PC-9 (cell line): ENCODE results near the gene PROC. TPM values are rescaled to one million over a fixed set of nuclear protein-coding genes. Genes with fewer than 3 reads are reported as not detected.
"Not testable (repeated sequence)": the region's sequence is repeated elsewhere in the genome, so short reads cannot be mapped to it uniquely, and the experiment has no call there.

ENCODE experiments used
- BruUV-seq: library from RNA; stranded (reverse); fragments of 400-500 nt; replicated peaks from 2 replicates; lab custom pipeline; 2021; lab: Mats Ljungman, UMichigan
- CTCF ChIA-PET: fragments of 300-600 bp; sonication (Branson Sonifier 250); formaldehyde crosslinking; loops from one replicate; lab custom pipeline; 2022; ENCODE audit warnings: antibody characterized with exemption; lab: Charles Lee
- POLR2A ChIA-PET: fragments of 300-600 bp; sonication (Branson Sonifier 250); formaldehyde crosslinking; loops from one replicate; lab custom pipeline; 2022; ENCODE audit warnings: antibody characterized with exemption; ENCODE audit not compliant: unreplicated experiment; lab: Charles Lee
- DNase-seq, 2 experiments: peaks; one replicate each; pipeline versions ENCODE4 v3.0.0 to v3.0.0-alpha.2; 2015 to 2022; ENCODE audit warnings: mixed read lengths in 1 of 2
- H2AFZ ChIP-seq: fragments of 200-600 bp; sonication (generic); 2 replicates; pipeline ENCODE4 v1.8.1; 2017; ENCODE audit warnings: antibody characterized with exemption
- H3F3A ChIP-seq: fragments of 200-600 bp; sonication (generic); 2 replicates; pipeline ENCODE4 v1.8.1; 2017; ENCODE audit warnings: antibody characterized with exemption, mild to moderate bottlenecking, low read depth; ENCODE audit not compliant: insufficient read depth
- H3K27ac ChIP-seq: fragments of 200-600 bp; sonication (generic); 2 replicates; pipeline ENCODE4 v1.6.1; 2016; ENCODE audit warnings: mixed run types
- H3K27me3 ChIP-seq: fragments of 200-600 bp; sonication (generic); 2 replicates; pipeline ENCODE4 v1.6.1; 2016; ENCODE audit warnings: low read depth, mixed run types; ENCODE audit not compliant: insufficient read depth
- H3K36me3 ChIP-seq: fragments of 200-600 bp; sonication (generic); 2 replicates; pipeline ENCODE4 v1.6.1; 2016; ENCODE audit warnings: low read depth, mixed run types
- H3K4me1 ChIP-seq: fragments of 200-600 bp; sonication (generic); replicated peaks from 2 replicates; pipeline ENCODE4 v1.6.1; 2016; ENCODE audit warnings: mixed run types; ENCODE audit not compliant: insufficient read depth
- H3K4me2 ChIP-seq: fragments of 200-600 bp; sonication (generic); 2 replicates; pipeline ENCODE4 v1.6.1; 2017; ENCODE audit warnings: mixed run types
- H3K4me3 ChIP-seq: fragments of 200-600 bp; sonication (generic); 2 replicates; pipeline ENCODE4 v1.6.1; 2016; ENCODE audit warnings: mixed run types
- H3K79me2 ChIP-seq: fragments of 200-600 bp; sonication (generic); 2 replicates; pipeline ENCODE4 v1.6.1; 2017; ENCODE audit warnings: low read depth, mixed run types
- H3K9me2 ChIP-seq: fragments of 200-600 bp; sonication (generic); 2 replicates; pipeline ENCODE4 v1.8.1; 2017; ENCODE audit warnings: mild to moderate bottlenecking; ENCODE audit not compliant: insufficient read depth
- H3K9me3 ChIP-seq: fragments of 200-600 bp; sonication (generic); 2 replicates; pipeline ENCODE4 v1.8.1; 2016; ENCODE audit warnings: low read depth; ENCODE audit not compliant: insufficient read depth
- H4K20me1 ChIP-seq: fragments of 200-600 bp; sonication (generic); 2 replicates; pipeline ENCODE4 v1.8.1; 2017; ENCODE audit not compliant: insufficient read depth
- EZH2 ChIP-seq: fragments of 200-600 bp; sonication (generic); IDR thresholded peaks from 2 replicates; pipeline ENCODE4 v1.8.0; 2017; ENCODE audit warnings: antibody characterized with exemption, low read depth
- intact Hi-C: fragments of 100-400 bp; cut with micrococcal nuclease; formaldehyde crosslinking; loops from one replicate; pipeline ENCODE4 v1.10.0; 2022; ENCODE audit not compliant: unreplicated experiment
- total RNA-seq: library from RNA; stranded (reverse); gene quantifications from 2 replicates; pipeline ENCODE4 v1.2.3, GENCODE V29; 2021
- TF ChIP-seq, protein P1 (sequence below): fragments of 200-600 bp; sonication (generic); conservative IDR thresholded peaks from 2 replicates; pipeline ENCODE4 v1.6.1; 2017; ENCODE audit warnings: mixed run types, antibody characterized with exemption, mild to moderate bottlenecking, moderate library complexity

Gene PROC
- total RNA-seq, 1 experiment from 2014 or later, result 6.1 TPM

DNA sequence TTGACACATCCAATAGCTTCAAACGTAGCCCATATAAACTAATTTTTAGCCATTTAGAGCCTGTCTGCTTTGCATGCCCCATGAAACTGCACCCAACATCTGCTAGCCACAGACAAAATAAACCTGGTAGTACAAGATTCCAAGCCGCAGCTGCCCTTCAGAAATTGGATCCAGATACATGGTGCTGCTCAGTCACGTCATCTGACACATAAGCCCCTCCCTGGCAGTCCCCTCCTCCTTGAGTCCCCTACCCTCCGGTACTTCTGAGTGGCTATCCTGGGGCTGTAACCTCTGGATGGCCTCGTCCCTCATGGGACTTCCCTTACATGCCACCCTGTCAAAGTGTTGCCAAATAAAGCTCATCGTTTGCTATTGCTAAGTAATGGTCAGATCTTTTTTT lies 33.8 kb downstream of the PROC start:
- H3K4me2 ChIP-seq, result no peak overlapping the region
- no peaks in the 10 kb centered on the region for H3K9me3 ChIP-seq
- H3K27ac ChIP-seq, result no peak overlapping the region
- DNase-seq, result no peak
- no peaks in the 10 kb centered on the region for H3K36me3 ChIP-seq
- CTCF ChIA-PET, result no interaction called here
- no peak overlapping the region for H2AFZ ChIP-seq
- no TSS peak for BruUV-seq
- intact Hi-C loops, result no loop called here
- TF ChIP-seq, protein P1, sequence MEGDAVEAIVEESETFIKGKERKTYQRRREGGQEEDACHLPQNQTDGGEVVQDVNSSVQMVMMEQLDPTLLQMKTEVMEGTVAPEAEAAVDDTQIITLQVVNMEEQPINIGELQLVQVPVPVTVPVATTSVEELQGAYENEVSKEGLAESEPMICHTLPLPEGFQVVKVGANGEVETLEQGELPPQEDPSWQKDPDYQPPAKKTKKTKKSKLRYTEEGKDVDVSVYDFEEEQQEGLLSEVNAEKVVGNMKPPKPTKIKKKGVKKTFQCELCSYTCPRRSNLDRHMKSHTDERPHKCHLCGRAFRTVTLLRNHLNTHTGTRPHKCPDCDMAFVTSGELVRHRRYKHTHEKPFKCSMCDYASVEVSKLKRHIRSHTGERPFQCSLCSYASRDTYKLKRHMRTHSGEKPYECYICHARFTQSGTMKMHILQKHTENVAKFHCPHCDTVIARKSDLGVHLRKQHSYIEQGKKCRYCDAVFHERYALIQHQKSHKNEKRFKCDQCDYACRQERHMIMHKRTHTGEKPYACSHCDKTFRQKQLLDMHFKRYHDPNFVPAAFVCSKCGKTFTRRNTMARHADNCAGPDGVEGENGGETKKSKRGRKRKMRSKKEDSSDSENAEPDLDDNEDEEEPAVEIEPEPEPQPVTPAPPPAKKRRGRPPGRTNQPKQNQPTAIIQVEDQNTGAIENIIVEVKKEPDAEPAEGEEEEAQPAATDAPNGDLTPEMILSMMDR, result no peak
- TF ChIP-seq EZH2, result no peak
- no peaks in the 10 kb centered on the region for H3K27me3 ChIP-seq
- no peaks in the 10 kb centered on the region for H4K20me1 ChIP-seq
- H3K79me2 ChIP-seq, result no peaks in the 10 kb centered on the region
- 0 out of 2 replicates have a peak, but pooled peaks cover 5% of the 10 kb centered on the region for H3K9me2 ChIP-seq
- no peaks in the 10 kb centered on the region for H3F3A ChIP-seq
- POLR2A ChIA-PET, result interaction anchor here (0.7 kb wide), 1 partner anchor 158 kb away, joined by 4 read pairs; the partner anchor contains the start of gene ERCC3
- no peak overlapping the region for H3K4me3 ChIP-seq
- no peaks in the 10 kb centered on the region for H3K4me1 ChIP-seq

DNA sequence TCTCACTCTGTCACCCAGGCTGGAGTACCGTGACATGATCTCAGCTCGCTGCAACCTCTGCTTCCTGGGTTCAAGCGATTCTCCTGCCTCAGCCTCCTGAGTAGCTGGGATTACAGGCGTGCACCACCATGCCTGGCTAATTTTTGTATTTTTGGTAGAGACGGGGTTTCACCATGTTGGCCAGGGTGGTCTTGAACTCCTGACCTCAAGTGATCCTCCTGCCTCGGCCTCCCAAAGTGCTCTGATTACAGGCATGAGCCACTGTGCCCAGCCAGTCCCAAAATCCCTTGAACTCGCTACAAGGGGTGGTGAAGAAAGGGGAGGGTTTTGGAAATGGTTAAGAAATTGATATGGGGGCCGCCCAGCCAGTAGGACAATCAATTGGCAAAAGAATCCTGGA lies 34.2 kb downstream of the PROC start:
- POLR2A ChIA-PET, H3K4me3 ChIP-seq, H3K27me3 ChIP-seq, H3K9me3 ChIP-seq, H3K79me2 ChIP-seq, H3K4me1 ChIP-seq, H4K20me1 ChIP-seq, H3K36me3 ChIP-seq, H3K27ac ChIP-seq, BruUV-seq, H3K9me2 ChIP-seq, H3K4me2 ChIP-seq, DNase-seq, CTCF ChIA-PET, H2AFZ ChIP-seq, intact Hi-C loops, H3F3A ChIP-seq: not testable (repeated sequence)

DNA sequence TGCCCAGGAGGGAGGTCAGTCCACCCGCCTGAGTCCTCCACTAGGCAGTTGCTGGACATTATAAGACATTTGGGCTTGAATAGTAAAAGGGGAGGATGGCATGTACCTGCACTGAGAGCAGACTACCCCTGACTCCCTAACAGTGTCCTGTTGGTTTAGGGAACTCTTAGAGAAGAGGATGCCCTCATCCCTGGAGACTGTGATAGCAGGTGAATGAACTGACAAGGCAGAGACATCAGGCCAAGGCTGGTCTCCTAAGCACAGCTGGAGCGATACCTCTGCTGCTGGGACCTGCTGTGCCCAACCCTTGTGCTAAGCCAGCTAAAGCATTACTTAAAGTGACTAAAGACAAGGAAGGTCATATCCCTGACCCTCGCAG lies 34.8 kb downstream of the PROC start:
- Histone ChIP-seq H3K79me2 (no peaks in the 10 kb centered on the region), H3K36me3 (no peaks in the 10 kb centered on the region), H3K4me1 (no peaks in the 10 kb centered on the region), H3K4me3 (no peak overlapping the region), H2AFZ (no peak overlapping the region), H3F3A (no peaks in the 10 kb centered on the region), H4K20me1 (no peaks in the 10 kb centered on the region), H3K27ac (no peak overlapping the region), H3K27me3 (no peaks in the 10 kb centered on the region), H3K9me2 (0 out of 2 replicates have a peak, but pooled peaks cover 5% of the 10 kb centered on the region), H3K9me3 (no peaks in the 10 kb centered on the region), H3K4me2 (no peak overlapping the region)
- TF ChIP-seq, protein P1, result no peak
- TF ChIP-seq EZH2, result no peak
- CTCF ChIA-PET, result interaction anchor here (1.2 kb wide), 1 partner anchor 255 kb away, joined by 4 read pairs; no protein-coding TSS in a partner anchor
- BruUV-seq, result no TSS peak
- DNase-seq, result no peak
- intact Hi-C loops, result no loop called here
- POLR2A ChIA-PET, result no interaction called here
